Esophagus squamous epithelium (tissue), 4 donors: ENCODE measurements around the gene USP30.

Experiments
- CTCF ChIP-seq, 6 experiments: fragments of 450-650 bp in 4 of 6; fragments of 200-600 bp in 2 of 6; sonication (generic) in 2 of 6; IDR thresholded peaks; one replicate each; pipeline ENCODE4 v1.5.1; 2016 to 2019; ENCODE audit warnings: antibody characterized with exemption in 6 of 6, mild to moderate bottlenecking in 4 of 6, moderate library complexity in 4 of 6
- POLR2A ChIP-seq, 4 donors: fragments of 450-650 bp; IDR thresholded peaks; one replicate each; pipeline ENCODE4 v1.6.1; 2017; ENCODE audit warnings: antibody characterized with exemption in 4 of 4, mild to moderate bottlenecking in 4 of 4, moderate library complexity in 3 of 4

GRCh38 chr12:109109746-109110350 lies 57.5 kb downstream of the USP30 start:
- TF ChIP-seq POLR2A (IDR thresholded peaks at IDR 0.05) (no peak), CTCF (IDR thresholded peaks at IDR 0.05) (no peak)
